AG10803 (cell line): Measurements from ENCODE around the gene TFPT.

Experiments
- DNase-seq: peaks from one replicate; pipeline ENCODE4 v3.0.0; 2010; ENCODE audit warnings: low read depth
- H3K4me3 ChIP-seq: 2 replicates; pipeline ENCODE4 v1.5.1; 2011; ENCODE audit warnings: mild to moderate bottlenecking, low read length, control low read depth
- TF ChIP-seq, protein P1 (sequence below): conservative IDR thresholded peaks from 2 replicates; pipeline ENCODE4 v1.5.1; 2011; ENCODE audit warnings: mild to moderate bottlenecking, low read length, control low read depth, inconsistent platforms

Gene TFPT

GRCh38 chr19:54137699-54138488, 22.4 kb upstream of the TFPT start, which contains the start of gene CNOT3:
Gene CNOT3, plus strand, starts transcription at chr19:54137762. Its CDS starts 5,217 bp downstream, at chr19:54142979.
- H3K4me3 ChIP-seq: peak within 1 kb of the TSS; percentile 75
- DNase-seq: no peak
- TF ChIP-seq, protein P1, sequence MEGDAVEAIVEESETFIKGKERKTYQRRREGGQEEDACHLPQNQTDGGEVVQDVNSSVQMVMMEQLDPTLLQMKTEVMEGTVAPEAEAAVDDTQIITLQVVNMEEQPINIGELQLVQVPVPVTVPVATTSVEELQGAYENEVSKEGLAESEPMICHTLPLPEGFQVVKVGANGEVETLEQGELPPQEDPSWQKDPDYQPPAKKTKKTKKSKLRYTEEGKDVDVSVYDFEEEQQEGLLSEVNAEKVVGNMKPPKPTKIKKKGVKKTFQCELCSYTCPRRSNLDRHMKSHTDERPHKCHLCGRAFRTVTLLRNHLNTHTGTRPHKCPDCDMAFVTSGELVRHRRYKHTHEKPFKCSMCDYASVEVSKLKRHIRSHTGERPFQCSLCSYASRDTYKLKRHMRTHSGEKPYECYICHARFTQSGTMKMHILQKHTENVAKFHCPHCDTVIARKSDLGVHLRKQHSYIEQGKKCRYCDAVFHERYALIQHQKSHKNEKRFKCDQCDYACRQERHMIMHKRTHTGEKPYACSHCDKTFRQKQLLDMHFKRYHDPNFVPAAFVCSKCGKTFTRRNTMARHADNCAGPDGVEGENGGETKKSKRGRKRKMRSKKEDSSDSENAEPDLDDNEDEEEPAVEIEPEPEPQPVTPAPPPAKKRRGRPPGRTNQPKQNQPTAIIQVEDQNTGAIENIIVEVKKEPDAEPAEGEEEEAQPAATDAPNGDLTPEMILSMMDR: no peak

GRCh38 chr19:54136864-54137698, 21.6 kb upstream of the TFPT start:
- TF ChIP-seq, protein P1: no peak
- H3K4me3 ChIP-seq: peak overlapping the region; percentile 66

DNA sequence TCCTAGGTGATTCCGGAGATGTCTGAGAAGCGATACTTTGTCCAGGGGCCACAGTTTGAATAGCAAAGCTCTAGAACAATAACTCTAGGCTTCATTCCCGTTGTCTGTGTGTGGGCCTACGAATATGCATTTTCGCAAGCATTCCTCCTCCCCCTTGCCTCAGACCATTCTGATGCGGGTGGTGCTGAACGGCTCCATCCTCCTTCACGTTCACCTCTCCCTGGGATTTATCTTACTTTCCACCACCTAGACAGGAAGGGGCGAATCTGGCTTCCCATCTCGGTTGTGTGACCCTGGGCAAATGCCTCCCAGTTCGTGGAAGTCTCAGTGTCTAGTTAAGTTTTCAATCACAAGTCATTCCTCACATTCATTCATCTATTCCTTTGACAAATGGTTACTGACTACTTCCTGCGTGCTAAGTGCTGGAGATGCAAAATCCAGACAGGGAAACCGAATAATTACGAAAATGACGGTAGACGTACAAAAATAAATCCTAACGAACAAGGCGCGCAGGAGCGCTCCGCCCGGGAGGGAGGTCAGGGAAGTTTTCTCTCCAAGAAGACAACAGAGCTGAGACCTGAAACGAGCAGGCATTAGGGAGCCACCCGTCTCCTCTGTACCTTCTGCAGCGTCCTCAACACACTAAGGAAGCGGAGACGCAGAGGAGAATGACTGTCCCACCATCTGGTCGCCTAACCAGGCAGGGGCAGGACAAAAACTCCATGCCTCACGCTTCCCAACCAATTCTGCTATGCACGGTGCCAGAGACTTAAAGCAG, 20.8 kb upstream of the TFPT start:
- TF ChIP-seq, protein P1: no peak
- H3K4me3 ChIP-seq: peak overlapping the region; percentile 66
- peak; percentile 27 for DNase-seq

More at GRCh38 chr19:54136864-54137698, 21.6 kb upstream of the TFPT start:
- peak; percentile 100 for DNase-seq

GRCh38 chr19:54133957-54134590, 18.6 kb upstream of the TFPT start:
- TF ChIP-seq, protein P1: no peak

DNA sequence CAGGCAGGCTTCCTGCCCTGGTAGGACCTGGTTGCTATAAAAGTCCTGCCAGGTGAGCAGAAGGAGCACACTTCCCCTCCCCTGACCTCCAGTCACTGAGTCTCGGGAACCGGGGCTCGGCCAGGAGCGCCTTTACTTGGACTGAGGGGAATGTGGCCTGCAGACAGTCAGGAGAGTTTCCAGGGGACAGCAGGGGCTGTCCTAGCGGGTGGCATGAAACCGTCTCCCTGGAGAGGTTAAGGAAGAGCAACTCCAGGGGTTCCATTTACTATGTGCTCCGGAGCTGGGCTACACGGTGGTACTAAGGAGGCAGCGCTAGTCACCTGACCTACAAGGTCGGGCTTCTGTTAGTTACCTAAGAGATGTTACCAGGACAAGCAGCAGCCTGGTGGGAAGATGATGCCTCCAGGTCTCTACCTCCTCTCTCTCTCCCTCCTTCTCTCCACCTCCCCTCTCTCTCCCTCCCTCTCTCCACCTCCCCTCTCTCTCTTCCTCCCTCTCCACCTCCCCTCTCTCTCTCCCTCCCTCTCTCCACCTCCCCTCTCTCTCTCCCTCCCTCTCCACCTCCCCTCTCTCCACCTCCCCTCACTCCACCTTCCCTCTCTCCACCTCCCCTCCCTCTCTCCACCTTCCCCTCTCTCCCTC, 18.0 kb upstream of the TFPT start:
- peak; percentile 40 for DNase-seq
- TF ChIP-seq, protein P1: no peak
- no peak overlapping the region for H3K4me3 ChIP-seq

More at GRCh38 chr19:54133957-54134590, 18.6 kb upstream of the TFPT start:
- no peak overlapping the region for H3K4me3 ChIP-seq
- DNase-seq: no peak

- TF ChIP-seq, protein P1: no peak
- H3K4me3 ChIP-seq: no peak overlapping the region
- no peak for DNase-seq
Observed at GRCh38 chr19:54129617-54129996, 14.2 kb upstream of the TFPT start.
